ENCODE measurements around the gene TMEM135.
A peak's percentile ranks its signal among the peaks of the same experiment; 100 is the strongest.
"Not testable (repeated sequence)": the region's sequence is repeated elsewhere in the genome, so short reads cannot be mapped to it uniquely, and the experiment has no call there.

The TMEM135 gene

GRCh38 chr11:87174870-87175269, 137.1 kb downstream of the TMEM135 start:
- peaks cover 9% of the 10 kb centered on the region for H3K4me1 ChIP-seq (ENCODE audit: control insufficient read depth, insufficient read depth, low read length)
- no peak overlapping the region for H3K9ac ChIP-seq (ENCODE audit: low read depth, low read length)
- H3K27me3 ChIP-seq (ENCODE audit: control insufficient read depth, insufficient read depth, low read length) = no peaks in the 10 kb centered on the region
- no peak overlapping the region for H3K27ac ChIP-seq (ENCODE audit: low read depth, low read length)
- H3K9me3 ChIP-seq (ENCODE audit: control insufficient read depth, insufficient read depth, low read length) = no peaks in the 10 kb centered on the region
- no peaks in the 10 kb centered on the region for H3K36me3 ChIP-seq (ENCODE audit: control insufficient read depth, insufficient read depth, low read length)
- no peak overlapping the region for H3K4me3 ChIP-seq (ENCODE audit: low read depth, low read length)

DNA sequence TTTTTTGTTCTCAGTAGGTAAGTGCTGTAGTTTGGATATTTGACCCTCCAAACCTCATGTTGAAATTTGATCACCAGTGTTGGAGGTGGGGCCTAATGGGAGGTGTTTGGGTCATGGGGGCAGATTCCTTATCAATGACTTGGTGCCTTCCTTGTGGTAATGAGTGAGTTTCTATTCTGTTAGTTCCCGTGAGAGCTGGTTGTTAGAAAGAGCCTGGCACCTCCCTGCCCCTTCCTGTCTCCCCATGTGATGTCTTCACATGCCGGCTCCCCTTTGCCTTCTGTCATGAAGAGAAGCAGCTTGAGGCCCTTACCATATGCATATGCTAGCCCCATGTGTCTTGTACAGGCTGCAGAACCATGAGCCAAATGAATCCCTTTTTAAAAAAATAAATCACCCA, 138.3 kb downstream of the TMEM135 start:
- Histone ChIP-seq H3K36me3 (ENCODE audit: control insufficient read depth, insufficient read depth, low read length) (no peaks in the 10 kb centered on the region), H3K27me3 (ENCODE audit: control insufficient read depth, insufficient read depth, low read length) (no peaks in the 10 kb centered on the region), H3K4me3 (ENCODE audit: low read depth, low read length) (no peak overlapping the region), H3K9ac (ENCODE audit: low read depth, low read length) (no peak overlapping the region), H3K27ac (ENCODE audit: low read depth, low read length) (peak overlapping the region; percentile 64), H3K4me1 (ENCODE audit: control insufficient read depth, insufficient read depth, low read length) (peaks cover 9% of the 10 kb centered on the region), H3K9me3 (ENCODE audit: control insufficient read depth, insufficient read depth, low read length) (no peaks in the 10 kb centered on the region)

- no peaks in the 10 kb centered on the region for H3K36me3 ChIP-seq (ENCODE audit: control insufficient read depth, insufficient read depth, low read length)
- no peak overlapping the region for H3K4me3 ChIP-seq (ENCODE audit: low read depth, low read length)
- peaks cover 9% of the 10 kb centered on the region for H3K4me1 ChIP-seq (ENCODE audit: control insufficient read depth, insufficient read depth, low read length)
- H3K9me3 ChIP-seq (ENCODE audit: control insufficient read depth, insufficient read depth, low read length) = no peaks in the 10 kb centered on the region
- no peak overlapping the region for H3K9ac ChIP-seq (ENCODE audit: low read depth, low read length)
- H3K27me3 ChIP-seq (ENCODE audit: control insufficient read depth, insufficient read depth, low read length) = no peaks in the 10 kb centered on the region
- H3K27ac ChIP-seq (ENCODE audit: low read depth, low read length) = no peak overlapping the region
These were observed 141.9 kb downstream of the TMEM135 start for GRCh38 chr11:87179621-87180020.

GRCh38 chr11:87180742-87181141, 143.0 kb downstream of the TMEM135 start:
- Histone ChIP-seq H3K9me3 (ENCODE audit: control insufficient read depth, insufficient read depth, low read length) (no peaks in the 10 kb centered on the region), H3K36me3 (ENCODE audit: control insufficient read depth, insufficient read depth, low read length) (no peaks in the 10 kb centered on the region), H3K4me3 (ENCODE audit: low read depth, low read length) (no peak overlapping the region), H3K27ac (ENCODE audit: low read depth, low read length) (no peak overlapping the region), H3K4me1 (ENCODE audit: control insufficient read depth, insufficient read depth, low read length) (peaks cover 7% of the 10 kb centered on the region), H3K27me3 (ENCODE audit: control insufficient read depth, insufficient read depth, low read length) (no peaks in the 10 kb centered on the region), H3K9ac (ENCODE audit: low read depth, low read length) (no peak overlapping the region)

GRCh38 chr11:87181143-87181542, 143.4 kb downstream of the TMEM135 start:
- no peak overlapping the region for H3K27ac ChIP-seq (ENCODE audit: low read depth, low read length)
- no peaks in the 10 kb centered on the region for H3K9me3 ChIP-seq (ENCODE audit: control insufficient read depth, insufficient read depth, low read length)
- no peaks in the 10 kb centered on the region for H3K27me3 ChIP-seq (ENCODE audit: control insufficient read depth, insufficient read depth, low read length)
- H3K4me1 ChIP-seq (ENCODE audit: control insufficient read depth, insufficient read depth, low read length) = peaks cover 3% of the 10 kb centered on the region
- no peak overlapping the region for H3K9ac ChIP-seq (ENCODE audit: low read depth, low read length)
- H3K4me3 ChIP-seq (ENCODE audit: low read depth, low read length) = no peak overlapping the region
- no peaks in the 10 kb centered on the region for H3K36me3 ChIP-seq (ENCODE audit: control insufficient read depth, insufficient read depth, low read length)

GRCh38 chr11:87185228-87185627, 147.5 kb downstream of the TMEM135 start:
- H3K36me3 ChIP-seq (ENCODE audit: control insufficient read depth, insufficient read depth, low read length) = no peaks in the 10 kb centered on the region
- no peaks in the 10 kb centered on the region for H3K4me1 ChIP-seq (ENCODE audit: control insufficient read depth, insufficient read depth, low read length)
- no peak overlapping the region for H3K27ac ChIP-seq (ENCODE audit: low read depth, low read length)
- H3K27me3 ChIP-seq (ENCODE audit: control insufficient read depth, insufficient read depth, low read length) = no peaks in the 10 kb centered on the region
- no peaks in the 10 kb centered on the region for H3K9me3 ChIP-seq (ENCODE audit: control insufficient read depth, insufficient read depth, low read length)
- no peak overlapping the region for H3K4me3 ChIP-seq (ENCODE audit: low read depth, low read length)
- H3K9ac ChIP-seq (ENCODE audit: low read depth, low read length) = no peak overlapping the region

DNA sequence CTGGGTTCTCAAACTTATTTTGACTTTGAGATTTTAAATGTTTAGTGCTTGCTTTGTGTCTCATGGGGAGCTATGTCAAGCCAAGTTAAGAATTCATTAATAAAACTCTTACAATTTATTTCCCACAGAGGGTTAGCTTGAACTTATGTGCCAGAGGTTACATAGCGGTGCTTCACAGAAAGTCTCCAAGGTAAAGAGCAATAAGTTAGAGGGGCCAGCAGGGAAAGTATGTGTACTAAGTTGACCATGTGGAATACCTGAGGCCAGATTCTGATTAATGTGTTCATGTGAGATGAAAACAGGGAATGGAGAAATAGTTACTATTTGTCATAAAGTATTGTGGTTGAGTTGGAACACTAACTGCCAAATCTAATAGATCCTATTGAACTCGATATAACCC, 149.3 kb downstream of the TMEM135 start:
- Histone ChIP-seq H3K9ac (ENCODE audit: low read depth, low read length) (no peak overlapping the region), H3K4me1 (ENCODE audit: control insufficient read depth, insufficient read depth, low read length) (no peaks in the 10 kb centered on the region), H3K27me3 (ENCODE audit: control insufficient read depth, insufficient read depth, low read length) (no peaks in the 10 kb centered on the region), H3K4me3 (ENCODE audit: low read depth, low read length) (no peak overlapping the region), H3K27ac (ENCODE audit: low read depth, low read length) (no peak overlapping the region), H3K9me3 (ENCODE audit: control insufficient read depth, insufficient read depth, low read length) (no peaks in the 10 kb centered on the region), H3K36me3 (ENCODE audit: control insufficient read depth, insufficient read depth, low read length) (no peaks in the 10 kb centered on the region)

- Histone ChIP-seq H3K4me1 (ENCODE audit: control insufficient read depth, insufficient read depth, low read length) (no peaks in the 10 kb centered on the region), H3K27me3 (ENCODE audit: control insufficient read depth, insufficient read depth, low read length) (no peaks in the 10 kb centered on the region)
These were observed 150.2 kb downstream of the TMEM135 start for GRCh38 chr11:87187930-87188329.

GRCh38 chr11:87188396-87188795, 150.7 kb downstream of the TMEM135 start:
- not testable (repeated sequence) for H3K9me3 ChIP-seq (ENCODE audit: control insufficient read depth, insufficient read depth, low read length); H3K27ac ChIP-seq (ENCODE audit: low read depth, low read length); H3K4me3 ChIP-seq (ENCODE audit: low read depth, low read length); H3K4me1 ChIP-seq (ENCODE audit: control insufficient read depth, insufficient read depth, low read length); H3K36me3 ChIP-seq (ENCODE audit: control insufficient read depth, insufficient read depth, low read length); H3K9ac ChIP-seq (ENCODE audit: low read depth, low read length); H3K27me3 ChIP-seq (ENCODE audit: control insufficient read depth, insufficient read depth, low read length)

More at GRCh38 chr11:87187930-87188329, 150.2 kb downstream of the TMEM135 start:
- Histone ChIP-seq H3K4me3 (ENCODE audit: low read depth, low read length) (no peak overlapping the region), H3K9ac (ENCODE audit: low read depth, low read length) (no peak overlapping the region), H3K36me3 (ENCODE audit: control insufficient read depth, insufficient read depth, low read length) (no peaks in the 10 kb centered on the region), H3K27ac (ENCODE audit: low read depth, low read length) (no peak overlapping the region), H3K9me3 (ENCODE audit: control insufficient read depth, insufficient read depth, low read length) (no peaks in the 10 kb centered on the region)

GRCh38 chr11:87188921-87189320, 151.2 kb downstream of the TMEM135 start:
- H3K9me3 ChIP-seq (ENCODE audit: control insufficient read depth, insufficient read depth, low read length); H3K36me3 ChIP-seq (ENCODE audit: control insufficient read depth, insufficient read depth, low read length); H3K9ac ChIP-seq (ENCODE audit: low read depth, low read length); H3K4me1 ChIP-seq (ENCODE audit: control insufficient read depth, insufficient read depth, low read length); H3K27ac ChIP-seq (ENCODE audit: low read depth, low read length); H3K27me3 ChIP-seq (ENCODE audit: control insufficient read depth, insufficient read depth, low read length); H3K4me3 ChIP-seq (ENCODE audit: low read depth, low read length): not testable (repeated sequence)

- H3K9ac ChIP-seq (ENCODE audit: low read depth, low read length) = no peak overlapping the region
- no peak overlapping the region for H3K27ac ChIP-seq (ENCODE audit: low read depth, low read length)
- no peaks in the 10 kb centered on the region for H3K36me3 ChIP-seq (ENCODE audit: control insufficient read depth, insufficient read depth, low read length)
- H3K27me3 ChIP-seq (ENCODE audit: control insufficient read depth, insufficient read depth, low read length) = no peaks in the 10 kb centered on the region
- no peak overlapping the region for H3K4me3 ChIP-seq (ENCODE audit: low read depth, low read length)
- H3K4me1 ChIP-seq (ENCODE audit: control insufficient read depth, insufficient read depth, low read length) = no peaks in the 10 kb centered on the region
- no peaks in the 10 kb centered on the region for H3K9me3 ChIP-seq (ENCODE audit: control insufficient read depth, insufficient read depth, low read length)
These were observed 152.3 kb downstream of the TMEM135 start for GRCh38 chr11:87190071-87190470.
